Liver (tissue), 3 donors: ENCODE results near the gene PDLIM5.

Experiments used
- EGR1 ChIP-seq, 2 donors: IDR thresholded peaks; 2 replicates each; pipeline ENCODE4 v1.6.1; 2016 to 2018; ENCODE audit warnings: antibody characterized with exemption in 2 of 2, low read depth in 2 of 2
- JUND ChIP-seq, 2 donors: IDR thresholded peaks; 2 replicates each; pipeline ENCODE4 v1.6.1; 2016; ENCODE audit warnings: antibody characterized with exemption in 2 of 2
- MAX ChIP-seq: IDR thresholded peaks from 2 replicates; pipeline ENCODE4 v1.6.1; 2016; ENCODE audit warnings: antibody characterized with exemption
- RXRA ChIP-seq, 2 donors: IDR thresholded peaks; 2 replicates each; pipeline ENCODE4 v1.6.1; 2017 to 2018; ENCODE audit warnings: antibody characterized with exemption in 2 of 2, mild to moderate bottlenecking in 1 of 2
- SP1 ChIP-seq: IDR thresholded peaks from 2 replicates; pipeline ENCODE4 v1.6.1; 2018; ENCODE audit warnings: antibody characterized with exemption, mild to moderate bottlenecking
- TF ChIP-seq, protein P1 (sequence below): fragments of 150-350 bp; IDR thresholded peaks from 2 replicates; pipeline ENCODE4 v1.5.1; 2017; ENCODE audit warnings: improper control_type of control experiment, low read depth, low read length; ENCODE audit not compliant: missing input control
- TF ChIP-seq, protein P2 (sequence below): IDR thresholded peaks from 2 replicates; pipeline ENCODE4 v1.6.1; 2016; ENCODE audit warnings: antibody characterized with exemption
- donor health status: healthy.
- donor health status: healthy.

DNA sequence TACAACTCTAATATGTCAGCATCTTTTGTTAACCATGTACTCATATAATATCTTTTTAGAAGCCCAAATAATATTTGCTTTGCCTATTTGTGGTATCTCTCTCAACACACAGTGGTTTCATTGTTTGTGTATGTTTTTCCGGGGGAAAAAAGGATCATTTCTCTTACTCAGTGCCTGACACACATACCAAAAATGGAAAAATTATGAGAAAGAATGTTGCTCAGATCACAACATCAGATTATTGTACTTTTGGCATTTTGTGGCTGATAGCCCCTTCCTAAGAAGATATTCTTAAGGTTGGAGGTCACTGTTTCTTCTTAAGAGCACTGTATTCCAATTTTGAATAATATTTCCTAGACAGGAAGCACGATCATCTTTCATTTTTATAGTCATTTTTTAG, 93.6 kb downstream of the PDLIM5 start:
- TF ChIP-seq RXRA (IDR thresholded peaks at IDR 0.05) = no peak
- TF ChIP-seq EGR1 (IDR thresholded peaks at IDR 0.05; ENCODE audit: low read depth in 2 of 2) = no peak
- TF ChIP-seq, protein P1, sequence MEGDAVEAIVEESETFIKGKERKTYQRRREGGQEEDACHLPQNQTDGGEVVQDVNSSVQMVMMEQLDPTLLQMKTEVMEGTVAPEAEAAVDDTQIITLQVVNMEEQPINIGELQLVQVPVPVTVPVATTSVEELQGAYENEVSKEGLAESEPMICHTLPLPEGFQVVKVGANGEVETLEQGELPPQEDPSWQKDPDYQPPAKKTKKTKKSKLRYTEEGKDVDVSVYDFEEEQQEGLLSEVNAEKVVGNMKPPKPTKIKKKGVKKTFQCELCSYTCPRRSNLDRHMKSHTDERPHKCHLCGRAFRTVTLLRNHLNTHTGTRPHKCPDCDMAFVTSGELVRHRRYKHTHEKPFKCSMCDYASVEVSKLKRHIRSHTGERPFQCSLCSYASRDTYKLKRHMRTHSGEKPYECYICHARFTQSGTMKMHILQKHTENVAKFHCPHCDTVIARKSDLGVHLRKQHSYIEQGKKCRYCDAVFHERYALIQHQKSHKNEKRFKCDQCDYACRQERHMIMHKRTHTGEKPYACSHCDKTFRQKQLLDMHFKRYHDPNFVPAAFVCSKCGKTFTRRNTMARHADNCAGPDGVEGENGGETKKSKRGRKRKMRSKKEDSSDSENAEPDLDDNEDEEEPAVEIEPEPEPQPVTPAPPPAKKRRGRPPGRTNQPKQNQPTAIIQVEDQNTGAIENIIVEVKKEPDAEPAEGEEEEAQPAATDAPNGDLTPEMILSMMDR = no peak
- TF ChIP-seq, protein P2, sequence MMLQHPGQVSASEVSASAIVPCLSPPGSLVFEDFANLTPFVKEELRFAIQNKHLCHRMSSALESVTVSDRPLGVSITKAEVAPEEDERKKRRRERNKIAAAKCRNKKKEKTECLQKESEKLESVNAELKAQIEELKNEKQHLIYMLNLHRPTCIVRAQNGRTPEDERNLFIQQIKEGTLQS = no peak
- no peak for TF ChIP-seq SP1
- TF ChIP-seq MAX = no peak
- TF ChIP-seq JUND (IDR thresholded peaks at IDR 0.05) = no peak
